ENCODE results near the gene TCL1B.
"Not testable (repeated sequence)": the region's sequence is repeated elsewhere in the genome, so short reads cannot be mapped to it uniquely, and the experiment has no call there.

Gene TCL1B

GRCh38 chr14:95685978-95686922 lies at the start of gene TCL1B:
Gene TCL1B (plus strand): TSS chr14:95686426. CDS start chr14:95686468, 42 bp downstream.
- in situ Hi-C loops (cut with HindIII; ENCODE audit: low sequenced_read_pairs), result no loop called here

- in situ Hi-C loops (cut with HindIII; ENCODE audit: low sequenced_read_pairs), result no loop called here
These were observed 41.2 kb upstream of the TCL1B start for GRCh38 chr14:95644981-95645380.

GRCh38 chr14:95645389-95645996 lies 40.7 kb upstream of the TCL1B start:
- in situ Hi-C loops (cut with HindIII; ENCODE audit: low sequenced_read_pairs), result no loop called here

DNA sequence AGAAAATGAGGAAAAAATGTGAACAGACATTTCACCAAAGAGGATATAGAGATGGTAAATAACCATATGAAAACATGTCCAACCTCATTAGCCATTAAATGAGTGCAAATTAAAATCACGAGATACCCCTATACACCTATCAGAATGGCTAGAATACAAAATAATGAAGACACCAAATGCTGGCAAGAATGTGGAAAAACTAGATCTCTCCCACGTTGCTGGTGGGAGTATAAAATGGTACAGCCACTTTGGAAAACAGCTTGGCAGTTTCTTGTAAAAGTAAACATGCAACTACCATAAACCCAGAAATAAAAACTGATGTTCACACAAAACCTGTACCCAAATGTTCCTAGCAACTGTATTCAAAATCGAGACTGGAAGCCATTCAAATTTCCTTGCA lies 38.3 kb upstream of the TCL1B start:
- in situ Hi-C loops (cut with HindIII; ENCODE audit: low sequenced_read_pairs), result no loop called here

GRCh38 chr14:95649230-95649629 lies 37.0 kb upstream of the TCL1B start:
- in situ Hi-C loops (cut with HindIII; ENCODE audit: low sequenced_read_pairs), result no loop called here

GRCh38 chr14:95651028-95651427 lies 35.2 kb upstream of the TCL1B start:
- in situ Hi-C loops (cut with HindIII; ENCODE audit: low sequenced_read_pairs), result no loop called here

GRCh38 chr14:95651821-95652583 lies 34.2 kb upstream of the TCL1B start:
- in situ Hi-C loops (cut with HindIII; ENCODE audit: low sequenced_read_pairs), result no loop called here

DNA sequence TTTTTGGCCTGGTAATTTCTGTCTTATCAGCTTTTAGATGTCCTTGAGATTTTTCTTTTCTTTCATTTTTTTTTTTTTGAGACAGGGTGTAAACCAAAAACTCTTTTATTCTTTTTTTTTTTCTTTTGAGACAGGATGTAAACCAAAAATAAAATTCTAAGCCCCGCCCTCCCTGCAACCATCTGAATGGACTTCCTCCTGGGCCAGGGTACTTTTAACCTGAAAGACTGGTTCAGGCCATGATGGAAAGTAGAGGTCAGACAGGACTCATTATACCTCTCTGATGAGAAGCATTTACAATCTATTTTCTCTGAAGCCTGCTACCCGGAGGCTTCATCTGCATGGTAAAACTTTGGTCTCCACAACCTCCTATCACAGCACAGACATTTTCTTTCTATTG lies 33.5 kb upstream of the TCL1B start:
- in situ Hi-C loops (cut with HindIII; ENCODE audit: low sequenced_read_pairs), result no loop called here

GRCh38 chr14:95655461-95655860 lies 30.8 kb upstream of the TCL1B start:
- in situ Hi-C loops (cut with HindIII; ENCODE audit: low sequenced_read_pairs), result no loop called here

GRCh38 chr14:95656634-95657033 lies 29.6 kb upstream of the TCL1B start:
- in situ Hi-C loops (cut with HindIII; ENCODE audit: low sequenced_read_pairs), result no loop called here

DNA sequence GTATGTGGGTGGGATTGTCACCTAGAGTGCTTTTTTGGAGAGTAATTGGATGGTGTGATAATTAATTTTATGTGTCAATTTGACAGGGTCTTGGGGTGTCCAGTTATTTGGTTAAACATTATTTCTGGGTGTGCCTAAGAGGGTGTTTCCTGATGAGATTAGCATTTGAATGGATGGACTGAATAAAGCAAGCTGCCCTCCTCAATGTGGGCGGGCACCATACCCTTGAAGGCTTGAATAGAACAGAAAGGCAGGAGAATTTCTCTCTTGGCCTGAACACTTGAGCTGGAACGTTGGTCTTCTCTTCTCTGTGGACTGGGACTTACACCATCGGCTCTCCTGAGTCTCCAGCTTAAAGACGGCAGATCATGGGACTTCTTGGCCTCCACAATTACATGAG lies 28.8 kb upstream of the TCL1B start:
- in situ Hi-C loops (cut with HindIII; ENCODE audit: low sequenced_read_pairs), result no loop called here

GRCh38 chr14:95659293-95659989 lies 26.8 kb upstream of the TCL1B start:
- in situ Hi-C loops (cut with HindIII; ENCODE audit: low sequenced_read_pairs), result no loop called here

DNA sequence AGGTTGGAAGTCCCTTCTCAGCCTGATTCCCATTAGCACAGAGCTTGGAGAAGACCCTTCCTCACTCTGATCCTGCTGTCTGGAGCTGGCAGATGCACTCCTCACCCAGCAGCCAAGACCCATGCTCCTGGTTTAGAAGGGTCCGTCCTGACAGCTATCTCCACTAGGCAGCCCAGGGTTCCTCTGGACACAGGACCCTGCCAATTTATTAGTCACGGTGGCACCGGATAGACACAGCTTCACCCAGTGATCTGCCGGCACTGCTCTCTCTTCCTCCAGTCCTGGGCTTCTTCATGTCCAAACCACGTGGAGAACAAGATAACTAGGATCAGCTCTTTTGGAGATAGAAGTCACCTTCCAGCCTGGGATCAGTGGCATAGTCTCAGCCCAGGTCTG lies 26.2 kb upstream of the TCL1B start:
- in situ Hi-C loops (cut with HindIII; ENCODE audit: low sequenced_read_pairs), result no loop called here

GRCh38 chr14:95660651-95661515 lies 25.3 kb upstream of the TCL1B start:
- in situ Hi-C loops (cut with HindIII; ENCODE audit: low sequenced_read_pairs), result no loop called here

- in situ Hi-C loops (cut with HindIII; ENCODE audit: low sequenced_read_pairs), result no loop called here
These were observed 23.6 kb upstream of the TCL1B start for GRCh38 chr14:95662376-95663186.

GRCh38 chr14:95663226-95663797 lies 22.9 kb upstream of the TCL1B start:
- in situ Hi-C loops (cut with HindIII; ENCODE audit: low sequenced_read_pairs), result no loop called here

DNA sequence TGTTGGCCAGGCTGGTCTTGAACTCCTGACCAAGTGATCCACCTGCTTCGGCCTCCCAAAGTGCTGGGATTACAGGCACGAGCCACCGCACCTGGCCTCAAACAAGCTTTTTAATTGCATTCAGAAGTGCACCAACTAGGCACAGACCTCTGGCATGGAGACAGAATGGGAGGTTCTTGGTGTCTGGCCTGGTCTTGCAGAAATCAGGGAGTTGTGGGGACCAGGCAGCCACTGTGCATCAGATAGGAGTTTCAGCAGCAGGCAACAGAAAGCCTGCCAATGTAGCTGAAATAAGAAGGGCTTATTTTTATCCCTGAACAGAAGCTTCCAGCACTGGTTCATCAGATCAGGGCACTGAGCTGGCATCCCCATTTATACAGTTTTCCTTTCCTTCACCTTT lies 22.2 kb upstream of the TCL1B start:
- in situ Hi-C loops (cut with HindIII; ENCODE audit: low sequenced_read_pairs), result no loop called here

GRCh38 chr14:95664546-95664945 lies 21.7 kb upstream of the TCL1B start:
- in situ Hi-C loops (cut with HindIII; ENCODE audit: low sequenced_read_pairs), result no loop called here

- in situ Hi-C loops (cut with HindIII; ENCODE audit: low sequenced_read_pairs), result not testable (repeated sequence)
These were observed 20.7 kb upstream of the TCL1B start for GRCh38 chr14:95665530-95665929.

Data from DLD1 (cell line).